HL-60 (cell line): ENCODE data around the gene GPX3.

Experiments used
- DNase-seq, 2 experiments: peaks; one replicate each; pipeline ENCODE4 v3.0.0-alpha.2; 2010 to 2020; ENCODE audit warnings: low read depth in 1 of 2, low spot score in 1 of 2
- H3K27ac ChIP-seq: fragments of 250-450 bp; sonication (Bioruptor Pico); replicated peaks from 2 replicates; pipeline ENCODE4 v1.5.1; 2020; ENCODE audit warnings: mild to moderate bottlenecking, moderate library complexity
- H3K27me3 ChIP-seq: fragments of 250-450 bp; sonication (Bioruptor Pico); 2 replicates; pipeline ENCODE4 v1.5.1; 2021; ENCODE audit warnings: mild to moderate bottlenecking, moderate library complexity; ENCODE audit not compliant: insufficient read depth, poor library complexity, severe bottlenecking
- H3K4me3 ChIP-seq: replicated peaks from 2 replicates; pipeline ENCODE4 v1.5.1; 2011; ENCODE audit warnings: mild to moderate bottlenecking, control low read depth, low read length; ENCODE audit not compliant: insufficient read depth
- GABPA ChIP-seq: IDR thresholded peaks from 2 replicates; pipeline ENCODE4 v1.6.1; 2012; ENCODE audit warnings: low read depth
- POLR2AphosphoS5 ChIP-seq: IDR thresholded peaks from 2 replicates; pipeline ENCODE4 v1.6.1; 2012; ENCODE audit warnings: low read depth
- SPI1 ChIP-seq: IDR thresholded peaks from 2 replicates; pipeline ENCODE4 v1.6.1; 2012; ENCODE audit warnings: low read depth, mild to moderate bottlenecking, borderline replicate concordance
- TF ChIP-seq, protein P1 (sequence below): IDR thresholded peaks from 2 replicates; pipeline ENCODE4 v1.6.1; 2012; ENCODE audit warnings: low read depth; ENCODE audit not compliant: insufficient replicate concordance
- TF ChIP-seq, protein P2 (sequence below): IDR thresholded peaks from one replicate; pipeline ENCODE4 v1.5.1; 2011; ENCODE audit warnings: low read length, control low read depth, inconsistent platforms; ENCODE audit not compliant: insufficient read depth

GPX3 gene

GRCh38 chr5:151065609-151066008, 45.2 kb downstream of the GPX3 start:
- Histone ChIP-seq H3K27me3 (no peaks in the 10 kb centered on the region), H3K4me3 (no peak overlapping the region), H3K27ac (no peak overlapping the region)
- TF ChIP-seq POLR2AphosphoS5 (no peak), SPI1 (no peak), GABPA (no peak)
- TF ChIP-seq, protein P1, sequence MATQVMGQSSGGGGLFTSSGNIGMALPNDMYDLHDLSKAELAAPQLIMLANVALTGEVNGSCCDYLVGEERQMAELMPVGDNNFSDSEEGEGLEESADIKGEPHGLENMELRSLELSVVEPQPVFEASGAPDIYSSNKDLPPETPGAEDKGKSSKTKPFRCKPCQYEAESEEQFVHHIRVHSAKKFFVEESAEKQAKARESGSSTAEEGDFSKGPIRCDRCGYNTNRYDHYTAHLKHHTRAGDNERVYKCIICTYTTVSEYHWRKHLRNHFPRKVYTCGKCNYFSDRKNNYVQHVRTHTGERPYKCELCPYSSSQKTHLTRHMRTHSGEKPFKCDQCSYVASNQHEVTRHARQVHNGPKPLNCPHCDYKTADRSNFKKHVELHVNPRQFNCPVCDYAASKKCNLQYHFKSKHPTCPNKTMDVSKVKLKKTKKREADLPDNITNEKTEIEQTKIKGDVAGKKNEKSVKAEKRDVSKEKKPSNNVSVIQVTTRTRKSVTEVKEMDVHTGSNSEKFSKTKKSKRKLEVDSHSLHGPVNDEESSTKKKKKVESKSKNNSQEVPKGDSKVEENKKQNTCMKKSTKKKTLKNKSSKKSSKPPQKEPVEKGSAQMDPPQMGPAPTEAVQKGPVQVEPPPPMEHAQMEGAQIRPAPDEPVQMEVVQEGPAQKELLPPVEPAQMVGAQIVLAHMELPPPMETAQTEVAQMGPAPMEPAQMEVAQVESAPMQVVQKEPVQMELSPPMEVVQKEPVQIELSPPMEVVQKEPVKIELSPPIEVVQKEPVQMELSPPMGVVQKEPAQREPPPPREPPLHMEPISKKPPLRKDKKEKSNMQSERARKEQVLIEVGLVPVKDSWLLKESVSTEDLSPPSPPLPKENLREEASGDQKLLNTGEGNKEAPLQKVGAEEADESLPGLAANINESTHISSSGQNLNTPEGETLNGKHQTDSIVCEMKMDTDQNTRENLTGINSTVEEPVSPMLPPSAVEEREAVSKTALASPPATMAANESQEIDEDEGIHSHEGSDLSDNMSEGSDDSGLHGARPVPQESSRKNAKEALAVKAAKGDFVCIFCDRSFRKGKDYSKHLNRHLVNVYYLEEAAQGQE: no peak
- TF ChIP-seq, protein P2, sequence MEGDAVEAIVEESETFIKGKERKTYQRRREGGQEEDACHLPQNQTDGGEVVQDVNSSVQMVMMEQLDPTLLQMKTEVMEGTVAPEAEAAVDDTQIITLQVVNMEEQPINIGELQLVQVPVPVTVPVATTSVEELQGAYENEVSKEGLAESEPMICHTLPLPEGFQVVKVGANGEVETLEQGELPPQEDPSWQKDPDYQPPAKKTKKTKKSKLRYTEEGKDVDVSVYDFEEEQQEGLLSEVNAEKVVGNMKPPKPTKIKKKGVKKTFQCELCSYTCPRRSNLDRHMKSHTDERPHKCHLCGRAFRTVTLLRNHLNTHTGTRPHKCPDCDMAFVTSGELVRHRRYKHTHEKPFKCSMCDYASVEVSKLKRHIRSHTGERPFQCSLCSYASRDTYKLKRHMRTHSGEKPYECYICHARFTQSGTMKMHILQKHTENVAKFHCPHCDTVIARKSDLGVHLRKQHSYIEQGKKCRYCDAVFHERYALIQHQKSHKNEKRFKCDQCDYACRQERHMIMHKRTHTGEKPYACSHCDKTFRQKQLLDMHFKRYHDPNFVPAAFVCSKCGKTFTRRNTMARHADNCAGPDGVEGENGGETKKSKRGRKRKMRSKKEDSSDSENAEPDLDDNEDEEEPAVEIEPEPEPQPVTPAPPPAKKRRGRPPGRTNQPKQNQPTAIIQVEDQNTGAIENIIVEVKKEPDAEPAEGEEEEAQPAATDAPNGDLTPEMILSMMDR: no peak
- no peak for DNase-seq

- no peak for TF ChIP-seq SPI1
- TF ChIP-seq, protein P2: no peak
- TF ChIP-seq, protein P1: no peak
- TF ChIP-seq POLR2AphosphoS5: no peak
- no peak for TF ChIP-seq GABPA
- DNase-seq: no peak
- Histone ChIP-seq H3K27ac (no peak overlapping the region), H3K27me3 (no peaks in the 10 kb centered on the region), H3K4me3 (no peak overlapping the region)
Measured at GRCh38 chr5:151066920-151067319, 46.5 kb downstream of the GPX3 start.

- TF ChIP-seq, protein P1: no peak
- no peak for TF ChIP-seq SPI1
- TF ChIP-seq, protein P2: no peak
- DNase-seq: no peak
- no peak overlapping the region for H3K4me3 ChIP-seq
- no peak overlapping the region for H3K27ac ChIP-seq
- no peaks in the 10 kb centered on the region for H3K27me3 ChIP-seq
Measured at GRCh38 chr5:151067632-151068432, 47.4 kb downstream of the GPX3 start.
